ENCODE measurements around the gene DEPDC5. TPM values are rescaled to one million over a fixed set of nuclear protein-coding genes. Genes with fewer than 3 reads are reported as not detected.

The DEPDC5 gene
- total and polyA plus RNA-seq, 2 of the 8 experiments (the other 6 are each of a cell fraction or from before 2014, with no cell fraction given): 18.3 to 26.5 TPM

- TF ChIP-seq NANOG (IDR thresholded peaks at IDR 0.05; ENCODE audit: insufficient read depth, low read depth, low read length, poor library complexity, severe bottlenecking) (peak; percentile 9), TEAD4 (IDR thresholded peaks at IDR 0.05; ENCODE audit: low read depth, low read length) (no peak), ATF2 (IDR thresholded peaks at IDR 0.05; ENCODE audit: low read length) (no peak), TAF1 (IDR thresholded peaks at IDR 0.05; ENCODE audit: low read depth, low read length) (peak; percentile 82), POLR2AphosphoS5 (IDR thresholded peaks at IDR 0.05; ENCODE audit: low read depth, low read length) (peak; percentile 82), GTF2F1 (IDR thresholded peaks at IDR 0.05; ENCODE audit: borderline replicate concordance, low read depth, low read length) (peak; percentile 40; the same call in 1 of the 2 replicates), BRCA1 (IDR thresholded peaks at IDR 0.05; ENCODE audit: low read depth, low read length) (no peak), SP1 (IDR thresholded peaks at IDR 0.05; ENCODE audit: low read depth, low read length) (0 out of 2 replicates have a peak, but pooled peaks have one; percentile 6), TAF7 (optimal IDR thresholded peaks at IDR 0.05; ENCODE audit: borderline replicate concordance, low read depth, low read length) (peak; percentile 42), SIN3A (conservative IDR thresholded peaks at IDR 0.05 in 1 of 2, IDR thresholded peaks at IDR 0.05 in 1 of 2; ENCODE audit: low read depth in 1 of 2, low read length in 2 of 2) (peak in 1 of 2 experiments; percentile 72; a peak in 3 of 4 replicates), HDAC2 (IDR thresholded peaks at IDR 0.05; ENCODE audit: borderline replicate concordance in 1 of 2, low read depth in 2 of 2, low read length in 2 of 2) (peak in 1 of 2 experiments; percentile 96; a peak in 2 of 4 replicates), ASH2L (IDR thresholded peaks at IDR 0.05; ENCODE audit: low read length) (peak; percentile 76), POLR2A (IDR thresholded peaks at IDR 0.05; ENCODE audit: control extremely low read depth in 1 of 2, low read depth in 2 of 2, low read length in 2 of 2) (peak; percentile 87 to 89), USF2 (IDR thresholded peaks at IDR 0.05; ENCODE audit: low read length) (no peak), KDM4A (IDR thresholded peaks at IDR 0.05; ENCODE audit: low read depth, low read length, severe bottlenecking) (peak; percentile 57), SUZ12 (IDR thresholded peaks at IDR 0.05; ENCODE audit: low read length) (no peak), MAX (IDR thresholded peaks at IDR 0.05) (peak; percentile 9; the same call in 1 of the 2 replicates), HDAC6 (IDR thresholded peaks at IDR 0.05; ENCODE audit: low read depth, low read length) (no peak), NRF1 (IDR thresholded peaks at IDR 0.05; ENCODE audit: low read depth, low read length) (no peak)
Measured at GRCh38 chr22:31753634-31754501, at the start of gene DEPDC5 (continued).
